Measurements from ENCODE around the gene CROCC. TPM values are rescaled to one million over a fixed set of nuclear protein-coding genes. Genes with fewer than 3 reads are reported as not detected.

CROCC gene
- total RNA-seq, 1 experiment from 2014 or later: 36.9 TPM

DNA sequence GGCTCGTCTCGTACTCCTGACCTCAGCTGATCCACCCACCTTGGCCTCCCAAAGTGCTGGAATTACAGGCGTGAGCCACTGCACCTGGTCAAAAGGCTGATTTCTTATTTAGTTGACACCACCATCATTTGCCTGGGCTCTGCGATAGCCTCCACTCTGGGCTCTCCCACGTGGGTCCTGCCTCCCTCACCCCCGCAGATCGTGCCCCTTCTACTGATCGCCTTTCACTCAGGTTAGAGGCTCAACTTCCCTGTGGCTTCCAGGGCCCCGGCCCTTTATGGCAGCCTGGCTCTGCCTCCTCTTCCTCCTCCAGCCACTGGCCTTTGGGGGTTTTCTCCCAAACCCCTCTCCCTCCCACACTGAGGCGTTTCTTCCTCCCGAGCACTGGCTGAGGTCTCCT, 61.2 kb downstream of the CROCC start:
- Histone ChIP-seq H3K9me3 (no peaks in the 10 kb centered on the region), H3K27me3 (no peaks in the 10 kb centered on the region), H3K4me3 (no peak overlapping the region), H3K36me3 (peaks cover 25% of the 10 kb centered on the region)
- no peak for DNase-seq

DNA sequence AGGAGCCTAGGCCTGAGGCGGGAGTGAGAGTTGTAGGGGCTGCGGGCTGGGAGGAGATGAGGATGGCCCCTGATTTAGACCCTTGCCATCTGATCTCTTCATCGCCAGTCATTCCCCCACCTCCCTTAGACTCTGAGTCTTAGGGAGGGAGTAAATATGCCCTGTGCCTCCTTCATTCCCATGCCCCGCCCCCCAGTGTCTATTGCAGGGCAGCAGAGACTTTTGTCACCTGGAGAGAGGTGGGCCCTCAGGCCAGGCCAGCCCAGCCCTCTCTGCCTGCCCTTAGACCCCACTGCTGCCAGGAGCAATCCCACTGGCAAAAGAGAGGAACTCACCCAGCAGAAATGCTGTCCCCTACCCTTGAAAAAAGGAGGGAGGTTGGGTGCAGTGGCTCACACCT, 61.9 kb downstream of the CROCC start:
- no peaks in the 10 kb centered on the region for H3K27me3 ChIP-seq

DNA sequence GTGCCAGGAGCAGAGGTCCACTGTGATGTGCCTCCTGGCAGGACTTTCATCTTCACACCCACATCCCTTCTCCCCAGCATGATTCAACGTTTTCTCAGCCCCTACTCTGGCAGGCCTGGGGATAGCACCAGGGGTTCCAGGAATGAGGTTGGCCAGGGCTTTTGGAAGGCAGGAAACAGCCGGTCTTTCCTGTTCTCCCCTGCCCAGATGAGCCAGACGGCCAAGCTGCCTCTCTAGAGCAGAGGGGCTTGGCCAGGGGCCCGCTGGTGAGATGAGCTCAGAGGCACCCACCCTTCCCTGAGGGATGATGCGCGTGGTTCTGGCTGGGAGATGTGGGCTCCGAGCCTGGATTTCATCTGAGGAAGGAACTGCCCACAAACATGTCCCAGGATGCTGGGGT, 63.0 kb downstream of the CROCC start:
- no peaks in the 10 kb centered on the region for H3K9me3 ChIP-seq

More for the DNA sequence above, 61.9 kb downstream of the CROCC start:
- H3K9me3 ChIP-seq: no peaks in the 10 kb centered on the region
- DNase-seq: no peak
- H3K36me3 ChIP-seq: peaks cover 22% of the 10 kb centered on the region
- no peak overlapping the region for H3K4me3 ChIP-seq

DNA sequence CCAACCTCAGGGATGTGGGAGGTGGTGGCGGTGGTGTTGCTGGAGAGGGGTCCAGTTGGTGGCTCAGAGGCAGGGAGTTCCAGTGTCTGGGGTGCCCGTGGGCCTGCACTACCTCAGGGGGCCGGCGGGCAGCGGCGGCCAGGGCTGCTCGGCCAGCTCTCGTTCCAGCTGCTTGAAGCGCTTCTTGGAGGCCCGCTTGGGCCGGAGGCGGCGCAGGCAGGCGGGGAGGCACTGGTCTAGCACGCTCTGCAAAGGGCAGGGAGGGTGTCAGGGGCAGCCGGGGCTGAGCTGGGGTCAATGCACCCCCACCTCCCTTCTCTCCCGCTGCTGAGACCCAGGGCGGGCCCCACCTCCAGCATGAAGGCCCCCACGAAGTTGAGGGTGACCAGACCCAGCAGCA, 64.4 kb downstream of the CROCC start:
- H3K4me3 ChIP-seq: no peak overlapping the region
- no peak for DNase-seq
- no peaks in the 10 kb centered on the region for H3K27me3 ChIP-seq
- H3K36me3 ChIP-seq: peaks cover 16% of the 10 kb centered on the region
- no peaks in the 10 kb centered on the region for H3K9me3 ChIP-seq

More for the DNA sequence above, 63.0 kb downstream of the CROCC start:
- no peaks in the 10 kb centered on the region for H3K27me3 ChIP-seq
- peak; percentile 100 for DNase-seq
- peaks cover 16% of the 10 kb centered on the region for H3K36me3 ChIP-seq
- no peak overlapping the region for H3K4me3 ChIP-seq

DNA sequence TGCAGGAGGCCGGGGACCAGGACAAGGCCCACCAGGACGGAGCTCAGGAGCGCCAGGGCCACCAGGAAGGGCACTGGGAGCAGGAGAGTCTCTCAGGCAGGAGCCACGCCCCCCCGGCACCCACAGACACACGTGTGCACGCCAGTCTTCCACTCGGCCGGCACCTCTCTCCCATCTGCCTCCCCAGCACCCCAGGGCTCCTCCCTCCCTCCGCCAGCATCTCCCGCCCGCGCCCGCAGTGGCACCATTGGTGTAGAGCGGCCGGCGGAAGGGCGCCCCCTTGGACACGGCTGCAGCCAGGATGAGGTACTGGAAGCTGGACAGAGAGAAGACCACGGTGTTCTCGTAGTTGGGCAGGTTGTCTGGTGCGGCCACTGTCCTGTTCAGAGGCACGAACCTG, 64.8 kb downstream of the CROCC start:
- DNase-seq: no peak
- no peak overlapping the region for H3K4me3 ChIP-seq
- H3K27me3 ChIP-seq: no peaks in the 10 kb centered on the region
- H3K9me3 ChIP-seq: no peaks in the 10 kb centered on the region
- peaks cover 16% of the 10 kb centered on the region for H3K36me3 ChIP-seq

DNA sequence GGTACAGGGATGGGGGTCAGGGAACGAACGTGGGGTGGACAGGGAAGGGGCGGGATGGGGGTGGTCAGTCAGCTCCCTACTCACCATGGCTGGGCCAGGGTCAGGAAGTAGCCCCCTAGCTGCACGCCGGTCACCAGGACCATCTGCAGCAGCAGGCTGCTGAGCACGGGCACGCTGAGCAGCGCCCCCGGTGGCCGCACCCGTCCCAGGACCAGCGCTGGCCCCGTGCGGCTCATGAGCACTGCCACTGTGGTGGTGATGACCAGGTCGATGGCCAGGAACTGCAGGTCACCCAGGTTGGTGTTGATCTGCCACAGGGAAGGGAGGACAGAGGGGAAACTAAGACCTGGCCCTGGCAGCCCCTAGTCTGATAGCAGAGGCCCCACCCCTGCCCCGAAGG, 65.2 kb downstream of the CROCC start:
- no peak overlapping the region for H3K4me3 ChIP-seq
- peaks cover 16% of the 10 kb centered on the region for H3K36me3 ChIP-seq
- DNase-seq: no peak
- H3K27me3 ChIP-seq: no peaks in the 10 kb centered on the region
- no peaks in the 10 kb centered on the region for H3K9me3 ChIP-seq

DNA sequence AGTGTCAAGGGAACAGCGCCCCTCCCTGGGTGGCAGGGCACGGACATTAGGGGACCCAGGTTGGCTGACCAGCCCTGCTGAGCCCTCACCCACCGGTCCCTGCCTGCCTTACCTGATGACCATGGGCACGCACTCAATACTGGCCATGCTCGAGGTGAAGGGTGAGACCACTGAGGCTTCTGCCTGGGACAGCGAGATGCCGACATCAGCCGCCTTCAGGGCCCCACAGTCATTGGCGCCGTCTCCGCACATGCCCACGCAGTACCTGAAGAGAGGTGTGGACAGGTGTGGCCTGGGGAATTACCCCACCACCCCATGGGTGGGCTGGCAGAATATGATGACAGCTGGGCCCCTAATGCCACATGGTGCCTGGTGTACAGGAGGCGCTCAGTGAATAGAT, 66.5 kb downstream of the CROCC start:
- Histone ChIP-seq H3K27me3 (no peaks in the 10 kb centered on the region), H3K9me3 (no peaks in the 10 kb centered on the region), H3K4me3 (no peak overlapping the region), H3K36me3 (peaks cover 16% of the 10 kb centered on the region)
- DNase-seq: no peak

DNA sequence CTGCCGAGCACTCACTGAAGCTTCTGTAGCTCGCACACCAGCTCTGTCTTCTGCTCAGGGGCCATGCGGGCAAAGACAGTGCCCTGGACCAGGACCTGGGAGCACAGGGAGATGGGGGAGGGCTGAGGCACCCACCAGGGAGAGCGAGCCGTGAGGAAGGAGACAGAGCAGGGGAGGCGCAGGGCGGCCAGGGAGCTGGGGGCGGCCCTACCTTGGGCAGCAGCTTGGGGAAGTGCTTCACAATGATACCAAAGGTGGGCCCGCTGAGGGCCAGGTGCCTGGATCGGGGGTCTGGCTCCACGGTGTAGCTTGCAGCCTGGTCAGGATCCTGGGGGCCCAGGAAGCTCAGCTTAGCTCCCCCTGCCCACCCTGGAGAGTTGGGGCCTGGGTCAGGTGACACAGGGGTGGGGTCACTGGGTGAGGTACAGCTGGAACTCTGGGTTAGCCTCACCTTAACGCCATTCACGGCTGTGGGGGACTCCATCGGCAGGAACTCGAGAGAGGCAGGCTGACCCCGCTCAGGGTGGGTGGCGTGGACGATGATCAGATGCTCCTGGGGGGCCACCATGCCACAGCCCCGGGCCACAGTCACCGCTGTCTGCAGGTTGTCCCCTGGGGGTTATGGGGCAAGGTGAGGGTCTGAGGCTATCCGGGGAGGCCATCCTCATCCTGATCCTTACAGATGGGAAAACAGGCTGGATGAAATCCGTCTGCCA, 68.1 kb downstream of the CROCC start:
- H3K27me3 ChIP-seq: no peaks in the 10 kb centered on the region

DNA sequence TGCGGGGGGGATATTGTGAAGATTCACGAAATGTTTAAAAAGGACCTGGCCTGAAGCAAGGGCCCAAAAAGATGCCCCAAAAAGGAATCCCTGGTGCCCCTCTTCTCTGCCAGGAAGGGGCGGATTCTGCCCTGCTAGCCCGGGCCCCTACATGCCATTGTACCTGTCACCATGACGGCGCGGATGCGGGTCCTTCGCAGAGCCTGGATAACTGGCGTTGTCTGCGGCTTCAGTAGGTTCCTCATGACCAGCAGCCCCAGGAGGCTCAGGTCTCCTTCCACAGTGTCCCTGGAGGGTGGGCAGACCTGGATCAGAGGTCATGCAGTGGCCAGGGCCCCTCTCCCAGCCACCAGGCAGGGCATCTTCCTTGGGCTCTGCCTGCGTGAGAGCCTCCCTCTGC, 69.8 kb downstream of the CROCC start:
- Histone ChIP-seq H3K27me3 (no peaks in the 10 kb centered on the region), H3K36me3 (peaks cover 9% of the 10 kb centered on the region), H3K4me3 (no peak overlapping the region), H3K9me3 (no peaks in the 10 kb centered on the region)
- DNase-seq: no peak

More for the DNA sequence above, 68.1 kb downstream of the CROCC start:
- H3K4me3 ChIP-seq: no peak overlapping the region
- no peak for DNase-seq
- H3K36me3 ChIP-seq: peaks cover 11% of the 10 kb centered on the region
- H3K9me3 ChIP-seq: no peaks in the 10 kb centered on the region

DNA sequence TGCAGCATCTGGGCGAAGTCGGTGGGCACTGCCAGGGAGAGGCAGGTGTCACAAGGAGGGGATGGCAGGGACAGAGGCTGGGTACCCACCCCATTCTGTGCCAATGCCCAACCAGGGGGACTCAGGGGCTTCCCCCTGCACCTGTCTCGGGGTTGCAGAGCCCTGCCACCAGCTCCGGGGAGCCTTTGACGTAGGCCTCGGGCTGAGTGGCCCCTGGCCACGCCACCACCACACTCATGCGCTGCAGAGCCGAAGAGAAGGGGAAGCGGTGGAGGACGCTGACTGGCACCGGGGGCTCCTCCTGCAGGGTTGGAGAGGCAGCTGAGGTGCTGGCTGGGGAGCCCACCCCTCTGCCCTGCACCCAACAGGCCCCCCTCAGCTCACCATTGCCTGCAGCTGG, 70.4 kb downstream of the CROCC start:
- peaks cover 11% of the 10 kb centered on the region for H3K36me3 ChIP-seq
- no peaks in the 10 kb centered on the region for H3K27me3 ChIP-seq
- no peak overlapping the region for H3K4me3 ChIP-seq
- no peaks in the 10 kb centered on the region for H3K9me3 ChIP-seq
- no peak for DNase-seq

DNA sequence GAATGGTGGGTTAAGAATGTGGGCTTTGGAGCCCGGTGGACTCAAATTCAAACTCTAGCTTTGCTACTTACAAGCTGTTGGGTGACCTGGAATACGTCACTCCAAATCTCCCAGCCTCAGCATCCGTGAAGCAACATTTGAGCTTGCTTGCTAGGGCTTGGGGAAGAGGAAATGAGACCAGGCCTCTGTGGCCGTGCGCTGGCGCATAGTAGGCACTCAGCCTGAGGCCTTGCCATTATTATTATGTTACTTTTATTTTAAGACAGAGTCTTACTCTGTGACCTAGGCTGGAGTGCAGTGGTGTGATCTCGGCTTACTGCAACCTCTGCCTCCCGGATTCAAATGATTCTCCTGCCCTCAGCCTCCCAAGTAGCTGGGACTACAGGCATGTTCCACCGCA, 70.9 kb downstream of the CROCC start:
- peaks cover 13% of the 10 kb centered on the region for H3K36me3 ChIP-seq
- no peaks in the 10 kb centered on the region for H3K9me3 ChIP-seq
- no peak for DNase-seq
- H3K27me3 ChIP-seq: no peaks in the 10 kb centered on the region
- no peak overlapping the region for H3K4me3 ChIP-seq

DNA sequence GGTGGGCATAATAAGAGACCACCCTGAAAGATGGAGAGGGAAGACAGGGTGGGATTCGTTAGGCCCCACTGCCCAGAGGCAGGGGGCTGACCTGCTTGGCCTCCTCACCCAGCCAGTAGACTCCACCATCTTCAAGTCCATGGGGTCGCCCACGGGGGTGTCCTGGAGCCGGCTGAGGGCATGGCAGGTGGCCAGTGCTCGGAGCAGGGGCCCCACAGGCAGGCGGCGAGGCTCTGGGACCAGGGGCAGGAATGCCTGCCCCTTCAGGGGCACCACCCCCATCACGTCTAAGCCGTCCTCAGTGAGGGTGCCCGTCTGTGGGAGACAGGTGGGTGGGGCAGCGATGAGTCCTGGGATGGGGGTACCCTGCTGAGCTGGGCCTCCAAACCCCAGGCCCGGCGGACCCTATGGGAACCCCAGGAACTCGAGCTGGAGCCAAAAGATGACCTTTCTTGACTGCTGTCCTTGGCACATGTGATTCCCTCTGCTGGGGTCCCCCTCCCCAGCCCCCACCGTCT, 71.8 kb downstream of the CROCC start:
- Histone ChIP-seq H3K36me3 (peaks cover 17% of the 10 kb centered on the region), H3K4me3 (no peak overlapping the region), H3K9me3 (no peaks in the 10 kb centered on the region), H3K27me3 (no peaks in the 10 kb centered on the region)
- no peak for DNase-seq

DNA sequence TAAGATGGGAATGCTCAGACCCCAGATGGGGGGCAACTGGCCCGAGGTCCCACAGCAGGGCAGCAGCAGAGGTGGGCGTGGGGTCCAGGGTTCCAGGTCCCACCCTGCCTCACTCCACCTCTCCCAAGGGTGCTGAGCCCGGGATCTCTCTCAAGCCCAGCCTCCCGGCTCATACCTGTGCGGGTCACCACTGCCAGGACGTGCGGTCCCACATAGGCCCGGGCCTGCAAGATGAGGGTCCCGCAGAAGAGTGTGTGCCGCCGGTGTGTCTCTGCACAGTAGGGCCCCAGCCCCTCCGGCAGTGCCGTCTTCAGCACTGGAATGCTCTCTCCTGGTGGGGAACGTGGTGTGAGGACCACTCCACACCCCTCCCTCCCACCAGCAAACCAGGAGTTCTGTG, 75.1 kb downstream of the CROCC start:
- Histone ChIP-seq H3K27me3 (no peaks in the 10 kb centered on the region), H3K36me3 (peaks cover 28% of the 10 kb centered on the region), H3K4me3 (no peak overlapping the region), H3K9me3 (no peaks in the 10 kb centered on the region)
- no peak for DNase-seq

DNA sequence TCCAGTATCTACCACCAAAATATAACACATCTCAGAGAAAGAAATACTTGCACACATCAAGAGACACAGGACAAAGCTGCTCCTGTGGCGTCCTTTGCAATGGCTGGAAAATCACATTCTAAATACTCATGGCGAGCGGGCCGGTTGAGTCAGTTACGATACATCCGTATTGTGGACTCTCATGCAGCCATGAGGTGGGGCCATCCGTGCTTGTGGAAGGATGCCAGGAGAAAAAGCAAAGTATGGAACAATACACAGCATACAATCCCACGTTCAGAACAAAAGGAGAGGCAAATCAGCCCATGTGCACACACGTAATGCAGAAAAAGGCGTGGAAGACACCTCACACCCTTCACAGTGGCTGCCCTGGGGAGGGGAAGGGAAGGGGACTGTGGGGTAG, 76.9 kb downstream of the CROCC start:
- H3K9me3 ChIP-seq: no peaks in the 10 kb centered on the region
- peaks cover 43% of the 10 kb centered on the region for H3K36me3 ChIP-seq
- no peak for DNase-seq
- no peaks in the 10 kb centered on the region for H3K27me3 ChIP-seq
- H3K4me3 ChIP-seq: no peak overlapping the region

DNA sequence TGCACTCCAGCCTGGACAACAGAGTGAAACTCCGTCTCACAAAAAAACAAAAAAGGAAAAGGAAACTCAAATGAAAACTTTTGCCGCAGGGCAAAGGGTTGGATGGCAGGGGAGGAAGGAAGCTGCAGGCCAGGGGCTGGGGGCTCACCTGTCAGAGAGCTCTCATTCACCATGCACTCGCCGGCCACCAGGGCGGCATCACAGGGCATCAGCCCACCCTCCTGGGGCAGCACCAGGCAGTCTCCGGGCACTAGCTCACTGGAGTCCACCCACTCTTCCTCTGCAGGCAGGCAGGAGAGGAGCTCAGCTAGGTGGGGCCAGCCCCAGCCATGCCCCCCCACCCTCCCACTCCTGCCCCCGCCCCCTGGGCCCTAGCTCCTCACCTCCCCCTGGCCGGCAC, 78.1 kb downstream of the CROCC start:
- no peak for DNase-seq
- peaks cover 52% of the 10 kb centered on the region for H3K36me3 ChIP-seq
- no peak overlapping the region for H3K4me3 ChIP-seq
- H3K9me3 ChIP-seq: no peaks in the 10 kb centered on the region
- H3K27me3 ChIP-seq: no peaks in the 10 kb centered on the region

DNA sequence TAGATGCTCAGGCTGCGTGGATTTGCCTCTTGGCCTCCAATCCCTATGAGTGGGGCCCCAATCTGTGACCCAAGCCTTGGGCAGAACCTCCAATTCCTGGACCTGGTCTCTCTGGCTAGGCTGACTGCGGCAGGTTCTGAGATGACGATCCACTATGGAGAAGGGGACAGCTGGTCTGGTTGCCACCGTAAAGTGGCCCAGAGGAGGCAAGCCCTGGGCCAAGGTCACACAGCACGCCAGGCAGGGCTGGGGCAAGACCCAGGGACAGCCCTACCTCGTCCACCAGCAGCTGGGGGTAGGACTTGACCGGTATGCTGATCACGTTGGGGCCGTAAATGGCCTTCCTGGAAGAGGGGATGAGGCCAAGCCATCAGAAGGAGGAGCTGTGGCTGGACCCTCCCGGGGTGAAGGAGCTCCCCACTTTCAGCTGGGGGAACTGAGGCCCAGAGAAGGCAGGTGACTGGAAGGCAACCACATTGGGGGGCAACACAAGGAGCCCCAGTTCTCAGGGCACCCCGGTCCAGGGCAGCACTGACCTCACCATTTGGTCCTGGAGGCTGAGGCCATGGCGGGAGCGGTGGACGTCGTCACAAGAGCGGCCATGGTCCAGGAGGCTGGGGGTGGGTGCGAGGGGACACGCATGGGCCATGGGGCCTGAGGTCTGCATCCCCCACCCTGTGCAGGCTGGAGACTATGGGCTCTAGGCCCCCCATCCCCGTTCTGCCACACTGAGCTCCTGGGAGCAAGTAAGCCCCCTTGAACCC, 80.2 kb downstream of the CROCC start:
- no peaks in the 10 kb centered on the region for H3K27me3 ChIP-seq

DNA sequence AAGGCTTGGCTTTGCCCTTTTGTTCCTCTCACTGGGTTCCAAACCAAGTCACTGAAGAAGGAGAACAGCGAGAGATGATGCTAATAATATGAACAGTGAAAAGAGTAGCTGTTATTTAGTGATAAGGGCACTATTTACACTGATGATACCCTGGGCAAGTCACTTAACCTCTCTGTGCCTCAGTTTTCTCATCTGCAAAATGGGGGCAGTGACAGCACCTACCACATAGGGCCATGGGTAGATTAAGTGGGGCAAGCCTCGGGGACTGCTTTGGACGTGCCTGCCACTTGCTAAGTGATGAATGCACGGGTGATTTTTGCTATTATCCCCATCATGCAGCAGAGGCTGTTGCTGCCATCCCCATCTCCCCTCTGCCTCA, 80.8 kb downstream of the CROCC start:
- Histone ChIP-seq H3K4me3 (no peak overlapping the region), H3K27me3 (no peaks in the 10 kb centered on the region), H3K36me3 (peaks cover 49% of the 10 kb centered on the region), H3K9me3 (no peaks in the 10 kb centered on the region)
- no peak for DNase-seq

More for the DNA sequence above, 80.2 kb downstream of the CROCC start:
- no peak for DNase-seq
- Histone ChIP-seq H3K36me3 (peaks cover 50% of the 10 kb centered on the region), H3K9me3 (no peaks in the 10 kb centered on the region), H3K4me3 (no peak overlapping the region)

Data from MG63 (cell line).